Left ventricle myocardium inferior (tissue), 1 donor: ENCODE results near the gene CAPN15. TPM values are rescaled to one million over a fixed set of nuclear protein-coding genes. Genes with fewer than 3 reads are reported as not detected.
"Not testable (repeated sequence)": the region's sequence is repeated elsewhere in the genome, so short reads cannot be mapped to it uniquely, and the experiment has no call there.

Experiments
- DNase-seq: peaks from one replicate; pipeline ENCODE4 v3.0.0-alpha.2; 2020
- H3K27ac ChIP-seq: fragments of 200-600 bp; replicated peaks from 2 replicates; pipeline ENCODE4 v1.8.0; 2021
- H3K27me3 ChIP-seq: fragments of 200-600 bp; 2 replicates; pipeline ENCODE4 v1.8.0; 2021; ENCODE audit warnings: low read depth
- H3K36me3 ChIP-seq: fragments of 200-600 bp; 2 replicates; pipeline ENCODE4 v1.8.0; 2021
- H3K4me1 ChIP-seq: fragments of 200-600 bp; 2 replicates; pipeline ENCODE4 v1.8.0; 2021
- H3K4me3 ChIP-seq: fragments of 200-600 bp; 2 replicates; pipeline ENCODE4 v1.8.0; 2021; ENCODE audit warnings: mild to moderate bottlenecking, moderate library complexity
- H3K9me3 ChIP-seq: fragments of 200-600 bp; replicated peaks from 2 replicates; pipeline ENCODE4 v1.8.0; 2021
- intact Hi-C: fragments of 100-400 bp; cut with micrococcal nuclease; formaldehyde crosslinking; loops from one replicate; pipeline ENCODE4 v1.11.0; 2022
- long read RNA-seq: library from polyadenylated mRNA; unstranded; transcript quantifications from one replicate; pipeline ENCODE4 v2.0.0, GENCODE V29; 2021
- total RNA-seq: library from RNA; stranded (reverse); fragmentation: NEBNext Ultra II Directional; extraction: Animal tissue kit (Norgen Biotek cat#: 25700); gene quantifications from one replicate; pipeline ENCODE4 v1.2.1, GENCODE V29; 2021
- TF ChIP-seq, protein P1 (sequence below): fragments of 200-600 bp; IDR thresholded peaks from 2 replicates; pipeline ENCODE4 v1.8.0; 2021; ENCODE audit warnings: antibody characterized with exemption, mild to moderate bottlenecking, borderline replicate concordance
- donor health status: DM: no; HTN: yes; CAD: no; lungs with severe emphysema.

CAPN15 gene
- total RNA-seq: 17.4 TPM
- long read RNA-seq, partial matches to known transcripts: 9 of 20 reads
- long read RNA-seq, other reads (novel, unspliced or antisense): 11 of 20 reads

DNA sequence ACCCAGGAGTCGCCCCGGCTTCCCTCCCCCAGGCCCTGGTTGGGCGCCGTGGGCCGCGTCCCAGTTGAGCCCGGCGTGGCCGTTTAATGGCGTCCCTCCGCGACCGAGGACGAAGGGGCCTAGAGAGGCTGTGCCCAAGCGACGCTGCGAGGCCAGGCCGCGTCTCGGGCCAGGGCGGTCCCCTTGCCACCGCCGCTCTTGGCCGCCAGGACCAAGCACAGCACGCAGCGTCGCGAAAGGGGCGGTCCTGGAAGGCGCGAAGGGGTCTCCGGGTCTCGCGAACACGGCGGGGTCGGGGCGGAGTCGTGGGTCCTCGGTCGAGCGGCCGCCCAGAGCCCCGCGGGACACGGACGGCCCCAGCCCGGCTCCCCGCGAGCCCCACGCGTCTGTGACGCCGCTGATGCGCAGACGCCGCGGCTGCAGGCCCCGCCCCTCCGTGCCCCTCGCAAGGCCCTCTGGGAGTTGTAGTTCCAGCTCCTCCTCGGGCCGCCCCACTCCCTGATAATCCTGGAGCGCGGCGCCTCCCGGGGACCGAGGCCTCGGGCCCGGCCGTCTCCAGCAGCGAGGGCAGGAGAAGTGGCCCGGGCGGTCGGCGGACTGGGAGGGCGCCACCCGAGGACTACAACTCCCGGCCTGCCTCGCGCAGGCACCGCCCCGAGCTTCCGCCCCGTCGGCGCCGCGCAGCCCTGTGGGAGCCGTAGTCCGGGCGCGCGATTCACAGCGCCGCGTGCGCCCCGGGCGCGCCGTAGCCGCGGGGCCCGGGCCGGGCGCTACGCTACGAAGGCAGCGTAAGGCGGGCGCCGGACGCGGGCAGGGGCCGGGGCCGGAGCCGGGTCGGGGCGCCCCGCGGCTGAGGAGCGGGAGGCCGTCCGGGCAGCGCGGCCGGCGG lies at the start of gene CAPN15:
Gene CAPN15, plus strand, starts transcription at position 698 of the 889 bp plus-strand sequence. CDS start 19,127 bp downstream, outside the sequence.
- intact Hi-C loops: no loop called here
- H3K9me3 ChIP-seq: no peaks in the 10 kb centered on the region
- peak within 1 kb of the TSS; percentile 95 for H3K27ac ChIP-seq
- TF ChIP-seq, protein P1, sequence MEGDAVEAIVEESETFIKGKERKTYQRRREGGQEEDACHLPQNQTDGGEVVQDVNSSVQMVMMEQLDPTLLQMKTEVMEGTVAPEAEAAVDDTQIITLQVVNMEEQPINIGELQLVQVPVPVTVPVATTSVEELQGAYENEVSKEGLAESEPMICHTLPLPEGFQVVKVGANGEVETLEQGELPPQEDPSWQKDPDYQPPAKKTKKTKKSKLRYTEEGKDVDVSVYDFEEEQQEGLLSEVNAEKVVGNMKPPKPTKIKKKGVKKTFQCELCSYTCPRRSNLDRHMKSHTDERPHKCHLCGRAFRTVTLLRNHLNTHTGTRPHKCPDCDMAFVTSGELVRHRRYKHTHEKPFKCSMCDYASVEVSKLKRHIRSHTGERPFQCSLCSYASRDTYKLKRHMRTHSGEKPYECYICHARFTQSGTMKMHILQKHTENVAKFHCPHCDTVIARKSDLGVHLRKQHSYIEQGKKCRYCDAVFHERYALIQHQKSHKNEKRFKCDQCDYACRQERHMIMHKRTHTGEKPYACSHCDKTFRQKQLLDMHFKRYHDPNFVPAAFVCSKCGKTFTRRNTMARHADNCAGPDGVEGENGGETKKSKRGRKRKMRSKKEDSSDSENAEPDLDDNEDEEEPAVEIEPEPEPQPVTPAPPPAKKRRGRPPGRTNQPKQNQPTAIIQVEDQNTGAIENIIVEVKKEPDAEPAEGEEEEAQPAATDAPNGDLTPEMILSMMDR: peak; percentile 43
- H3K27me3 ChIP-seq: no peaks in the 10 kb centered on the region
- no peaks in the 10 kb centered on the region for H3K36me3 ChIP-seq
- peak; percentile 87 for DNase-seq
- peaks cover 71% of the 10 kb centered on the region for H3K4me1 ChIP-seq
- H3K4me3 ChIP-seq: peak within 1 kb of the TSS; percentile 86

DNA sequence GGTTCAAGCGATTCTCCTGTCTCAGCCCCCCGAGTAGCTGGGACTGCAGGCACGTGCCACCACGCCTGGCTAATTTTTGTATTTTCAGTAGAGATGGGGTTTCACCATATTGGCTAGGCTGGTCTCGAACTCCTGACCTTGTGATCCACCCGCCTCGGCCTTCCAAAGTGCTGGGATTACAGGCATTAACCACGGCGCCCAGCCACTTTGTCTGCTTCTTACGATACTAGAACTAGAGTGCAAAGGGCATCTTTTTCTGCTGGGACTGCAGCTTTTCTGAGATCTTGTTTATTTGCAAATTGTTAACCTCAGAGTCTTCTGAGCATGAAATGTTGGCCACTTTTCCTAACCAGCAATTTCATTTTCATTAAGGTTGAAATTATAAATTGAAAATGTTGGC lies 49.2 kb upstream of the CAPN15 start:
- H3K4me3 ChIP-seq, intact Hi-C loops, DNase-seq, H3K9me3 ChIP-seq, H3K27me3 ChIP-seq: not testable (repeated sequence)
- Histone ChIP-seq H3K27ac (peak overlapping the region; percentile 78), H3K4me1 (peaks cover 29% of the 10 kb centered on the region), H3K36me3 (peaks cover 15% of the 10 kb centered on the region)

DNA sequence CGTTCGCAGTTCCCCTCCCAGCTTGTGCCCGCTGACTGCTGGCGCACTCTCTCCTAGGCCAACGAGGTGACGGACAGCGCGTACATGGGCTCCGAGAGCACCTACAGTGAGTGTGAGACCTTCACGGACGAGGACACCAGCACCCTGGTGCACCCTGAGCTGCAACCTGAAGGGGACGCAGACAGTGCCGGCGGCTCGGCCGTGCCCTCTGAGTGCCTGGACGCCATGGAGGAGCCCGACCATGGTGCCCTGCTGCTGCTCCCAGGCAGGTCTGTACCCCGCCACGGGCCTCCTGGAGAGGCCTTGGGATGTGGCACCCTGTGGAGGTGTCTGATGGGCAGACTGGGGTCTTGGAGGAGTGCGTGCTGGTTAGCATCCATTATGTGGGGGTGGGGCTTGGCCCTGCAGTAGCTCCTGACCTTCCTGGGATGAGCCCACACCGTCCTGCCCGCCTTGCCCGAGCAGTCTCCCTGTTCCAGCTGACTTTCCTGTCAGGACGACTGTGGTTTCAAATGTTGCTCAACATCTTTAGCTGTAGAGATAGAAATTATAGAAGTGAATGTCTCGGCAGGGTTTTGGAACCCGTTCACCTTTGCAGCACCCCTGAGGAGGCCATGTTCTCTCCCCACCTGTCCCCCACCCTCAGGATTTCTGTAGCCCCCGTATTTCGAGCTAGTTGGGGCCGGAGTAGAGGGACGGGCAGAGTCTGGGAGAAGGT lies 44.9 kb upstream of the CAPN15 start:
- Histone ChIP-seq H3K27me3 (no peaks in the 10 kb centered on the region), H3K4me3 (no peak overlapping the region), H3K36me3 (peaks cover 15% of the 10 kb centered on the region), H3K4me1 (peaks cover 23% of the 10 kb centered on the region), H3K9me3 (no peaks in the 10 kb centered on the region), H3K27ac (peak overlapping the region; percentile 59)
- intact Hi-C loops: no loop called here
- DNase-seq: no peak
- TF ChIP-seq, protein P1: no peak

DNA sequence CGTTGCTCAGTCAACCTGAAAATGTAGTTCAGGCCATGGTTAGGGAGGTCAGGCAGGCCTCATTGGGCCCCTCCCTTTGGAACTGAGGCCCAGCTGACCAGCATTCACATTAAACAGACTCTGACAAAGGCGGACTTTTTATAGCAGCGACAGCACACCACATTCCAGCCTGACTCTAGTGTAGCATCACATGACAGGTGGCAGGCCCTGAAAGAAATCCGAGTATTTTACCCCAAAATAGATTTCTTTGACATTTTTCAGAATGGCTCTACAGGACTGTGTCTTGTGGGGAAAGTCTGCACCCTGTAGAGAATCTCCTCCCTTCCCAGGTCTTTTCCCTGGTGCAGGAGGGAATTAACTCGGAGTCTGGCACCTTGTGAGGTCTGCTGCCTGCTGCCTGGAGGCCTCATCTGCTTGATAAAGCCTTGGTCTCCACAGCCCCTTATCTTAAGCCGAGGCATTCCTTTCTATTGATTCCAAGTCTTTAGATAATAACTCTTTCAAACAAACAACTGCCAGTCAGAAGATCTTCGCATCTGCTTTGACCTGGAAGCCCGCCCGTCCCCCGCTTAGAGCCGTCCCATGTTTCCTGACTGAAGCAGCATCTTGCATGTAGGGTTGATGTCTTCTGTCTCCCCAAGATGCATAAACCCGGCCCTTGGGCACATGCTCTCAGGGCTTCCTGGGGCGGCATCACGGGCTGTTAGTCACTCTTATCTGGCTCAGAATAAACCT lies 44.0 kb upstream of the CAPN15 start:
- Histone ChIP-seq H3K4me1 (peaks cover 19% of the 10 kb centered on the region), H3K27ac (peak overlapping the region; percentile 59), H3K27me3 (no peaks in the 10 kb centered on the region), H3K36me3 (peaks cover 17% of the 10 kb centered on the region), H3K9me3 (no peaks in the 10 kb centered on the region), H3K4me3 (no peak overlapping the region)
- intact Hi-C loops: no loop called here
- no peak for DNase-seq
- TF ChIP-seq, protein P1: no peak

DNA sequence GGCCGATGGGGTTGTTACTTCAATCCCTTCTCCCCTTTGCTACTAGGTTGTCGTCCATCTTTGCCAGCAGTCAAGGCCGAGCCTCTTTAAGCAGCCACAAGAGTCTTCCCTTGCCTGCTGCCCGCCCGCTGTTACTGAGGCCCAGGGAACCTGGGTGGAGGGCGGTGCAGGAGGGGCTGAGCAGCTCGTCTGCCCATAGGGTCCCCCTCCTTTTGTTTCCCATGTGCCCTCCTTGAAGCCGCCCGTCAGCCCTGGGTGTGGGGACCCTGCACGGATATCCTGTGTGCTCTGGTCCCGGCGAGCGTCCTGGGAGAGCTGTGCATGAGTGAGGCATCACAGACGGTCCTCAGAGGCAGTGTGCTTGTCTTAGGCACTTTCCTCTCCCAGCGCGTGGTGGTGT lies 37.9 kb upstream of the CAPN15 start:
- TF ChIP-seq, protein P1: no peak
- H3K27ac ChIP-seq: no peak overlapping the region
- H3K36me3 ChIP-seq: peaks cover 35% of the 10 kb centered on the region
- no peaks in the 10 kb centered on the region for H3K4me1 ChIP-seq
- no peak for DNase-seq
- no peaks in the 10 kb centered on the region for H3K27me3 ChIP-seq
- intact Hi-C loops: no loop called here
- no peaks in the 10 kb centered on the region for H3K9me3 ChIP-seq
- H3K4me3 ChIP-seq: no peak overlapping the region
